HG02759 (cell line): Measurements from ENCODE around the gene CIC.

ENCODE experiments used
- ATAC-seq: cut with Tn5 transposase; IDR thresholded peaks from one replicate; pipeline ENCODE4 v1.9.1; 2021; ENCODE audit warnings: mild to moderate bottlenecking, moderate library complexity; ENCODE audit not compliant: unreplicated experiment

CIC gene

GRCh38 chr19:42303876-42304275 lies 34.8 kb downstream of the CIC start:
- ATAC-seq = no peak

GRCh38 chr19:42306646-42307045 lies 37.6 kb downstream of the CIC start:
- no peak for ATAC-seq

- no peak for ATAC-seq
These were observed 40.6 kb downstream of the CIC start for GRCh38 chr19:42309686-42310085.

- no peak for ATAC-seq
These were observed 42.6 kb downstream of the CIC start for GRCh38 chr19:42311657-42312056.

GRCh38 chr19:42312370-42312769 lies 43.3 kb downstream of the CIC start:
- ATAC-seq = no peak

- ATAC-seq = no peak
These were observed 44.2 kb downstream of the CIC start, which contains the start of gene TMEM145 for GRCh38 chr19:42313096-42313839. Gene TMEM145, plus strand, starts transcription at chr19:42313309. Its CDS starts 68 bp downstream, at chr19:42313377.

GRCh38 chr19:42313840-42314755 lies 45.0 kb downstream of the CIC start:
- no peak for ATAC-seq

GRCh38 chr19:42315024-42315423 lies 46.0 kb downstream of the CIC start:
- no peak for ATAC-seq

GRCh38 chr19:42316223-42317211 lies 47.5 kb downstream of the CIC start:
- peak; percentile 69 for ATAC-seq

GRCh38 chr19:42317535-42317934 lies 48.5 kb downstream of the CIC start:
- no peak for ATAC-seq

GRCh38 chr19:42322305-42322704 lies 53.3 kb downstream of the CIC start:
- ATAC-seq = no peak

GRCh38 chr19:42323473-42323851 lies 54.4 kb downstream of the CIC start:
- ATAC-seq = no peak

GRCh38 chr19:42323852-42324654 lies 55.0 kb downstream of the CIC start:
- no peak for ATAC-seq

- no peak for ATAC-seq
These were observed 55.7 kb downstream of the CIC start for GRCh38 chr19:42324655-42325307.

GRCh38 chr19:42325308-42325895 lies 56.4 kb downstream of the CIC start, which contains the start of gene MEGF8:
Gene MEGF8, plus strand, starts transcription at chr19:42325635. Its CDS starts 609 bp downstream, at chr19:42326244.
- ATAC-seq = peak; percentile 96

GRCh38 chr19:42325896-42326771 lies 57.1 kb downstream of the CIC start:
- peak; percentile 10 for ATAC-seq

GRCh38 chr19:42326969-42327368 lies 57.9 kb downstream of the CIC start:
- no peak for ATAC-seq

GRCh38 chr19:42327381-42327780 lies 58.3 kb downstream of the CIC start:
- no peak for ATAC-seq
